BE2C (cell line): ENCODE data around the gene SLC24A3.

Experiments used
- DNase-seq: peaks from one replicate; pipeline ENCODE4 v3.0.0-alpha.2; 2020
- H3K27me3 ChIP-seq: fragments of 250-450 bp; sonication (Bioruptor Pico); 2 replicates; pipeline ENCODE4 v1.5.1; 2020; ENCODE audit warnings: mild to moderate bottlenecking
- H3K36me3 ChIP-seq: fragments of 250-450 bp; sonication (Bioruptor Pico); 2 replicates; pipeline ENCODE4 v1.5.1; 2020; ENCODE audit warnings: mild to moderate bottlenecking
- H3K4me1 ChIP-seq: fragments of 250-450 bp; sonication (Bioruptor Pico); 2 replicates; pipeline ENCODE4 v1.5.1; 2020
- H3K4me3 ChIP-seq: 2 replicates; pipeline ENCODE4 v1.5.1; 2011; ENCODE audit warnings: low read depth, low read length
- H3K9me3 ChIP-seq: fragments of 250-450 bp; sonication (Bioruptor Pico); 2 replicates; pipeline ENCODE4 v1.5.1; 2020
- CTCF ChIP-seq: IDR thresholded peaks from 2 replicates; pipeline ENCODE4 v1.5.1; 2012; ENCODE audit warnings: mild to moderate bottlenecking, low read depth, low read length

SLC24A3 gene

GRCh38 chr20:19288636-19289035 lies 76.2 kb downstream of the SLC24A3 start:
- DNase-seq: no peak
- H3K36me3 ChIP-seq: no peaks in the 10 kb centered on the region
- H3K4me3 ChIP-seq: no peak overlapping the region
- no peaks in the 10 kb centered on the region for H3K27me3 ChIP-seq
- H3K4me1 ChIP-seq: no peaks in the 10 kb centered on the region
- no peaks in the 10 kb centered on the region for H3K9me3 ChIP-seq
- TF ChIP-seq CTCF: no peak

GRCh38 chr20:19289451-19289850 lies 77.0 kb downstream of the SLC24A3 start:
- no peaks in the 10 kb centered on the region for H3K9me3 ChIP-seq
- TF ChIP-seq CTCF: no peak
- no peaks in the 10 kb centered on the region for H3K27me3 ChIP-seq
- no peak overlapping the region for H3K4me3 ChIP-seq
- no peaks in the 10 kb centered on the region for H3K36me3 ChIP-seq
- DNase-seq: no peak
- H3K4me1 ChIP-seq: no peaks in the 10 kb centered on the region

- no peaks in the 10 kb centered on the region for H3K36me3 ChIP-seq
- no peaks in the 10 kb centered on the region for H3K27me3 ChIP-seq
- H3K4me1 ChIP-seq: no peaks in the 10 kb centered on the region
- H3K4me3 ChIP-seq: no peak overlapping the region
- TF ChIP-seq CTCF: no peak
- H3K9me3 ChIP-seq: no peaks in the 10 kb centered on the region
- DNase-seq: no peak
Observed at GRCh38 chr20:19291024-19291817, 78.8 kb downstream of the SLC24A3 start.

GRCh38 chr20:19291818-19292132 lies 79.3 kb downstream of the SLC24A3 start:
- no peak overlapping the region for H3K4me3 ChIP-seq
- no peak for DNase-seq
- TF ChIP-seq CTCF: no peak

GRCh38 chr20:19292254-19292653 lies 79.8 kb downstream of the SLC24A3 start:
- Histone ChIP-seq H3K4me3 (no peak overlapping the region), H3K4me1 (no peaks in the 10 kb centered on the region), H3K9me3 (no peaks in the 10 kb centered on the region), H3K27me3 (no peaks in the 10 kb centered on the region), H3K36me3 (no peaks in the 10 kb centered on the region)
- TF ChIP-seq CTCF: no peak
- DNase-seq: no peak

More at GRCh38 chr20:19291818-19292132, 79.3 kb downstream of the SLC24A3 start:
- H3K9me3 ChIP-seq: no peaks in the 10 kb centered on the region
- no peaks in the 10 kb centered on the region for H3K36me3 ChIP-seq
- H3K27me3 ChIP-seq: no peaks in the 10 kb centered on the region
- H3K4me1 ChIP-seq: no peaks in the 10 kb centered on the region

GRCh38 chr20:19295076-19295475 lies 82.6 kb downstream of the SLC24A3 start:
- Histone ChIP-seq H3K4me3 (no peak overlapping the region), H3K9me3 (no peaks in the 10 kb centered on the region), H3K4me1 (no peaks in the 10 kb centered on the region), H3K36me3 (no peaks in the 10 kb centered on the region), H3K27me3 (no peaks in the 10 kb centered on the region)
- no peak for DNase-seq
- no peak for TF ChIP-seq CTCF
